Neuron (in vitro differentiated cells): ENCODE measurements around the gene GRIK1.

Experiments
- H2AFZ ChIP-seq: one replicate; pipeline ENCODE4 v1.6.1; 2013; ENCODE audit warnings: low read depth, mild to moderate bottlenecking, inconsistent platforms, low read length, moderate library complexity
- H3K27me3 ChIP-seq: one replicate; pipeline ENCODE4 v1.6.1; 2013; ENCODE audit warnings: low read length; ENCODE audit not compliant: insufficient read depth
- H3K36me3 ChIP-seq: one replicate; pipeline ENCODE4 v1.6.1; 2013; ENCODE audit warnings: low read length; ENCODE audit not compliant: insufficient read depth
- H3K4me1 ChIP-seq: one replicate; pipeline ENCODE4 v1.6.1; 2013; ENCODE audit warnings: low read length; ENCODE audit not compliant: insufficient read depth
- H3K4me3 ChIP-seq: 2 replicates; pipeline ENCODE4 v1.5.1; 2013; ENCODE audit warnings: mild to moderate bottlenecking, low read length, moderate library complexity
- H3K9me3 ChIP-seq: one replicate; pipeline ENCODE4 v1.6.1; 2013; ENCODE audit warnings: low read length

Gene GRIK1

DNA sequence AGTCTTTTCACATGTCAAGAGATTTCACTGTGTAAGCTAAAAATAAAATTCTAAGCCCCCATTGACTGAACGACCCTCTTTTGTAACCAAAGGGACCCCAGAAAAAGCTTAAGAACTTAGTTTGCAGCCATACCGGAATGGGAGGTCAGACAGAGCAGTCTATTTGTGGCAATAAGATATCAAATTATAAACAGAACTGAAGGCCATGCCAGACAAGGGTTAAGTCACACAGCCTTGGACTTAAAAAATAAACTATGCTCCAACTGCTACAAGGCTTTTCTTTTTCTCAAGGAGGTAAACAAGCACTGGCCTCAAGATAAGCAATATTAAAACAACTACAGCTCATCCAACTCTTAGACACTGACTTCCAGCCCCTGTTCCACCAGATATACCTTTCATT, 384.2 kb downstream of the GRIK1 start:
- Histone ChIP-seq H3K36me3 (no peaks in the 10 kb centered on the region), H3K4me3 (no peak overlapping the region), H3K4me1 (peaks cover 10% of the 10 kb centered on the region), H2AFZ (no peak overlapping the region), H3K27me3 (no peaks in the 10 kb centered on the region), H3K9me3 (no peaks in the 10 kb centered on the region)

DNA sequence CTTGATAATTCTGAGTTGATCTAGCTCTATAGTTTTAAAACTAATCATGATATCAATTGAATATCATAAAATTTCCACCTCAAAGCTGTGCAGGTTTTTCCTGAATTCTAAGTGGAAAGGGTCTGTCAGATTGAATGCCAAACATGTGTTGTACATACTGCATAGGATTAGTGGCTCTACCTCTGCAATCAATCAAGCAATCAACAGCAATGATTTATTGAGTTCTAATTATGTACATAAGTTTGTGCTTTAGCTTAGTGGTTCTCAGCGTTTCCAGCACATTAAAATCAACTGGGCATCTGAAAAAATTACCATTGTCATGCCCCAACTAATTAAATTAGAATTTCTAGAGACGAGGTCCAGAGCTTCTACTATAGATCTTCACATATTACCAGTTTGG, 389.6 kb downstream of the GRIK1 start:
- H3K4me1 ChIP-seq: peaks cover 3% of the 10 kb centered on the region

DNA sequence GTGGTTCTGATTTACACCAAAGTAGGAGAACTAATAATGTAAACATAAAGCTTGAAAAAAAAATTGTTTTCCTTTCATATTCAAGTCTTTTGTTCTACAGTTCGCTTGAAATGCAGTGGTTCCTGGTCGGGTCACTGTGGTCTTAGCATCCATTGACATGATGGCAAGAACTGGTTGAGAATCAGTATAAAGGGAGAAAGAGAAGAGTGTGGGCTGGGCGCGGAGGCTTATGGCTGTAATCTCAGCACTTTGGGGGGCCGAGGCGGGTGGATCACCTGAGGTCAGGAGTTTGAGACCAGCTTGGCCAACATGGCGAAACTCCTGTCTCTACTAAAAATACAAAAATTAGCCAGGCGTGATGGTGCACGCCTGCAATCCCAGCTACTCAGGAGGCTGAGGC, 390.2 kb downstream of the GRIK1 start:
- Histone ChIP-seq H3K9me3 (no peaks in the 10 kb centered on the region), H3K27me3 (no peaks in the 10 kb centered on the region), H3K4me3 (no peak overlapping the region), H2AFZ (no peak overlapping the region), H3K36me3 (no peaks in the 10 kb centered on the region), H3K4me1 (no peaks in the 10 kb centered on the region)

More for the DNA sequence above, 389.6 kb downstream of the GRIK1 start:
- Histone ChIP-seq H3K27me3 (no peaks in the 10 kb centered on the region), H3K4me3 (no peak overlapping the region), H2AFZ (no peak overlapping the region), H3K9me3 (no peaks in the 10 kb centered on the region), H3K36me3 (no peaks in the 10 kb centered on the region)

DNA sequence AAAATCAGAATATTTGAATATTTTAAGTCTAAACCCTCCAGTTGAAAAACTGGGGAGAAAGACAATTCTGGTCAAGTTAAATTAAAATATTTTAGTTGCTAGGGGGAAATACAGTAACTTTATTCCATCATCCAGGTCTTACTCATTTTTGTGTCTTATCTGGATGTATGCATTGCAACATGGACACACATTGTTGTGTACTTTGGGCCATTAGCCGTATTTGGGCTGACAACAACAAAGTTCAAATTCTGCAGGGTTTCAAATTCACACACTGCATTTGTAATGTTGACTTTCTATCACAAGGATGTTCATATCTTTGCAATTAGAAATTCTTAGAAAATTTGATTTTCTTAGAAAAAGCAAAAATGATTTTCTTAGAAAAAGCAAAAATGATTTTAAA, 391.8 kb downstream of the GRIK1 start:
- Histone ChIP-seq H3K36me3 (no peaks in the 10 kb centered on the region), H3K4me3 (no peak overlapping the region), H3K4me1 (no peaks in the 10 kb centered on the region), H3K9me3 (no peaks in the 10 kb centered on the region), H3K27me3 (no peaks in the 10 kb centered on the region), H2AFZ (no peak overlapping the region)

GRCh38 chr21:29546071-29546470, 393.7 kb downstream of the GRIK1 start:
- no peaks in the 10 kb centered on the region for H3K9me3 ChIP-seq
- H3K4me1 ChIP-seq: no peaks in the 10 kb centered on the region
- no peak overlapping the region for H2AFZ ChIP-seq
- no peaks in the 10 kb centered on the region for H3K36me3 ChIP-seq
- no peaks in the 10 kb centered on the region for H3K27me3 ChIP-seq
- no peak overlapping the region for H3K4me3 ChIP-seq

DNA sequence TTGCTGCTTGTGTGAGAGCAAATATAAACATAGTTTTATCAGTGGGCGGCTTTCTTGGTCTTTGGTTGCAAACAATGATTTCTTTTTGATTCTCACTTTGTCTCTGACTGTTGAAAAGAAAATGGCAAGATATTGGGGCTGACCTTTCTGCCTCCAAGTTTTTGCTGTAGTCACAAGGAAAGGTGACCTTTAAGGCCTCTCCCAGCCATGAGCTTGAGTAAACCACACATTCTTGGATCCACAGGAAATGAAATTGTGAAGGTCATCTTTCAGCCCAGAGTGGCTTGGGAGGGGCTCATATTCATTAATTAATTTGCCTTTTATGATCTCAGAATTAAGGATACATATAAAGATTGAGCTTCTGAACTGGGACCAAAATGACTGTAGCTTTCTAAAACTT, 399.5 kb downstream of the GRIK1 start:
- H3K4me3 ChIP-seq: no peak overlapping the region
- no peaks in the 10 kb centered on the region for H3K27me3 ChIP-seq
- H3K36me3 ChIP-seq: no peaks in the 10 kb centered on the region
- H3K9me3 ChIP-seq: no peaks in the 10 kb centered on the region
- peaks cover 3% of the 10 kb centered on the region for H3K4me1 ChIP-seq
- H2AFZ ChIP-seq: no peak overlapping the region

DNA sequence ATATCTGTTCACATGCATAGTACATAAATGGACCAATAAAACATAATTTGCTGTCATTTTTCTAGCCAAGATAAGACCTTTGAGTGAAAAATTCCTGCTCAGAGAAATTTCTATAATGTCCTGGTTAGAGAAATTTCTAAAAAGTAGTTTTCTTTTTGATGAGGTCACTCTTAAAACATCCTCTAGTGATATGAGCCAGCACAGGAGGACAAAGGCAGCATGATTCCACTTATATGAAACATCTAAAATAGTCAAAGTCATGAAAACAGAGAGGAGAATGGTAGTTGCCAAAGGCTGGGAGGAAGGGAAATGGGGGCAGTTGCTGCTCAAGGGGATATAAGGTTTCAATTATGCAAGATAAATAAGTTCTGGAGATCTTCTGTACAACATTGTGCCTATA, 401.7 kb downstream of the GRIK1 start:
- Histone ChIP-seq H3K36me3 (no peaks in the 10 kb centered on the region), H3K27me3 (no peaks in the 10 kb centered on the region), H3K9me3 (no peaks in the 10 kb centered on the region), H2AFZ (no peak overlapping the region), H3K4me3 (no peak overlapping the region), H3K4me1 (peaks cover 3% of the 10 kb centered on the region)

DNA sequence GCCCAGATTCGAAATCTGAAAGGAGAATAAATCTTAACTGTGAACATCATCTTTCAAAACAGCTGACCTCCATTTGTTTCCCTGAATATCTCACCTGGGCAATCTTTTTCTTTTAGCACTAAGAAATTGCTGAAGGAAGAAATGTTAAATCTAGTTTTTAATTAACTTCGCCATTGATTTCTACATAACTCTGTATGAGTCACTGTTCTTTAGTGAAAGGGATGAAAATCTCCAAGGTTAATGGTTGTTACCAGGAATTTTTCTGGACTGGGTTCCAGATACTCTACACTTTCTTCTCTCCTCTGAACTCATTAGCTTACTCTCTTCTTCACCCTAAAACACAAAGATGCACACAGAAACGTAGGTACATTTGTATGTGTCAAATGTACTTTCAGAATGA, 405.3 kb downstream of the GRIK1 start:
- Histone ChIP-seq H3K27me3 (no peaks in the 10 kb centered on the region), H3K4me1 (no peaks in the 10 kb centered on the region), H3K9me3 (peaks cover 1% of the 10 kb centered on the region), H3K4me3 (no peak overlapping the region), H2AFZ (no peak overlapping the region), H3K36me3 (no peaks in the 10 kb centered on the region)

- Histone ChIP-seq H3K9me3 (peaks cover 8% of the 10 kb centered on the region), H3K27me3 (no peaks in the 10 kb centered on the region), H2AFZ (no peak overlapping the region), H3K36me3 (no peaks in the 10 kb centered on the region), H3K4me1 (no peaks in the 10 kb centered on the region), H3K4me3 (no peak overlapping the region)
Observed at GRCh38 chr21:29529139-29529538, 410.7 kb downstream of the GRIK1 start.

- Histone ChIP-seq H3K4me3 (no peak overlapping the region), H2AFZ (no peak overlapping the region), H3K4me1 (no peaks in the 10 kb centered on the region), H3K36me3 (no peaks in the 10 kb centered on the region), H3K27me3 (no peaks in the 10 kb centered on the region), H3K9me3 (peaks cover 8% of the 10 kb centered on the region)
Observed at GRCh38 chr21:29526545-29526944, 413.3 kb downstream of the GRIK1 start.

DNA sequence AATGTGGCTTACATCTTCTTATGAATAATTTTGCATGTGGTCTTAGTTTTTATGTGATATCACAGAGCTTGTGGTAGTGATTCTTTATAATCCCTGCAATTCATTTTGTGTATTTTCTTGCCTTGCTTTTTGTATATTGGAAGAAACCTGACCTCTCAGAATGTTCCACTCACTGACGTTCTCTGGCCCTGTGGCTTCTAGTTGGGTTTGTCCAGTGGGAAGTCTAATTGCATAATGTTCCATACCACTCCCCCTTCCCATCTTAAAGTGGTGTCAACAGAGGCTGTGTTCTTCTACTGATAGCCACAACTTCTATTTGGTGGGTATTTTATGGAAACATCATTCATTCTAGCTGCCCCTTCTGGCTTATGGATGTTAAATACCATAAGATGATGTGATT, 415.7 kb downstream of the GRIK1 start:
- H3K36me3 ChIP-seq: no peaks in the 10 kb centered on the region
- H3K4me1 ChIP-seq: no peaks in the 10 kb centered on the region
- no peak overlapping the region for H3K4me3 ChIP-seq
- H3K27me3 ChIP-seq: no peaks in the 10 kb centered on the region
- H3K9me3 ChIP-seq: peaks cover 8% of the 10 kb centered on the region
- no peak overlapping the region for H2AFZ ChIP-seq

GRCh38 chr21:29523646-29524045, 416.1 kb downstream of the GRIK1 start:
- no peaks in the 10 kb centered on the region for H3K27me3 ChIP-seq
- H3K4me1 ChIP-seq: no peaks in the 10 kb centered on the region
- no peak overlapping the region for H2AFZ ChIP-seq
- no peaks in the 10 kb centered on the region for H3K36me3 ChIP-seq
- no peak overlapping the region for H3K4me3 ChIP-seq
- peaks cover 8% of the 10 kb centered on the region for H3K9me3 ChIP-seq

DNA sequence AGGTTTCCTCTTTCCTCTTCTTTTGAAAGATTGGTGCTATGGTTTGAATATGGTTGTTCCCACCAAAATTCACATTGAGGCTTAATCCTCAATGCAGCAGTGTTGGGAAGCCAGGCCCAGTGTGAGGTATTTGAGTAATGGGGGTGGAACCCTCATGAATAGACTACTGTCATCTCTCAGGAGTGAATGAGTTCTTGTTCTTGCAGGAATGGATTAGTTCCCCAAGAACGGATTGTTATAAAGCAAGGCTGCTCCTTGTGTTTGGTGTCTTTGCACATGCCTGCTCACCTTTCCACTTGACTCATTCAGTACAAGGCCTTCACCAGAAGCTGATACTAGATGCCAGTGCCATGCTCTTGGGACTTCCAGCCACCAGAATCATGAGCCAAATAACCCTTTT, 417.9 kb downstream of the GRIK1 start:
- Histone ChIP-seq H3K27me3 (no peaks in the 10 kb centered on the region), H3K4me1 (no peaks in the 10 kb centered on the region), H3K4me3 (no peak overlapping the region), H3K36me3 (no peaks in the 10 kb centered on the region), H2AFZ (no peak overlapping the region), H3K9me3 (peaks cover 5% of the 10 kb centered on the region)

DNA sequence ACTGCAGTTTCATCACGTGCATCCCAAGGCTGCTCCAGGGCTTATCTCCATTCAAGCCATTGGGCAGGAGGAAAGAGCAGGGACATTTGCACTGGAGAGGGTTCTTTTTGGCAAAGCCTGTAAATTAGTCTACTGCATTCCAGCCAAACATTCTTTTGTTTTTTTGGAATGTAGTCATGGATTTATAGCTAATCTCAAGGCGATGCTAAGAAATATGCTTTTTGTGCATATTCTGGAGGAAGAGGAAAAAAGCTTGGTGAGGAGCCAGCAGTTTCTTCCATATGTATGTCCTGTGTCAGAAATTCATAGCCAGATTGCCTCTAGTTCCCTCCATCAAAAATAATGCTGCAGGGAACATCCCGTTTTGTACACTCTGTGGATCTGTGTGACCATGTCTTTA, 419.6 kb downstream of the GRIK1 start:
- Histone ChIP-seq H3K4me1 (no peaks in the 10 kb centered on the region), H3K9me3 (peaks cover 2% of the 10 kb centered on the region), H3K27me3 (no peaks in the 10 kb centered on the region), H2AFZ (no peak overlapping the region), H3K4me3 (no peak overlapping the region), H3K36me3 (no peaks in the 10 kb centered on the region)
